HTERT RPE-1 (cell line): ENCODE results near the gene NKAPL.

Experiments used
- in situ Hi-C: fragments of 300-500 bp; cut with MboI; formaldehyde crosslinking; loops from 4 replicates; pipeline ENCODE4 v1.14.3; 2020; ENCODE audit warnings: low sequenced_read_pairs

NKAPL gene

DNA sequence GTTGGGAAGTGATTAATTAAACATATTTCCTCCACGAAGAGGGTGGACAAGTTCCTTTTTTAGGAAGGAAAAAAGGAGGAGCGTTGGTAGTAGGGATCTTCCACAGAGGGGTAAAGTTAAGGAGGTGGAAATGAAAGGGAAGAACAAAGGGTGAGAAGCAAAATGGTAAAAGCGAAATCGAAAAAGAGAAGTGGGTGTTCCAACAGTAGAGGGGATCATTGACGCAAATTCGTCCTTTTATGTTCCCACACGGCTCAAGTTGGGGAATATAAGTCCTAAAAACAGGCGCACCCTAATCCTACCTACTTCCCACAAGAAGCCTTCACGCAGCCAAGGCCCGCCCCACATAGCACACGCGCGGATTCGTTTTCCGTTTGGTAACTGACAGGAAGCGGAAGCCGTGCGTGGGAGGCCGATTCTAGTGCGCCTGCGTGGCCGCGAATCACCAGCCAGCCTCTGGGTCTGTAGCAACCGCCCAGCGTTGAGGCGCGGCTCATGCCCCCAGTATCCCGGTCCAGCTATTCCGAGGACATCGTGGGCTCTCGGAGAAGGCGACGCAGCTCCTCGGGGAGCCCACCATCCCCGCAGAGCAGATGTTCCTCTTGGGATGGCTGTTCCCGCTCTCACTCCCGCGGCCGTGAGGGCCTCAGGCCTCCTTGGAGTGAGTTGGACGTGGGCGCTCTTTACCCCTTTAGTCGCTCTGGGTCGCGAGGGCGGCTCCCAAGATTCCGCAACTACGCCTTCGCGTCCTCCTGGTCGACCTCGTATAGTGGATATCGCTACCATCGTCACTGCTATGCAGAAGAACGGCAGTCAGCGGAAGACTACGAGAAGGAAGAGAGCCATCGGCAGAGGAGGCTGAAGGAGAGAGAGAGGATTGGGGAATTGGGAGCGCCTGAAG, at the start of gene NKAPL:
Gene NKAPL, plus strand, starts transcription at position 421 of the 901 bp plus-strand sequence. Its CDS starts 75 bp downstream, at position 496.
- in situ Hi-C loops = no loop called here

DNA sequence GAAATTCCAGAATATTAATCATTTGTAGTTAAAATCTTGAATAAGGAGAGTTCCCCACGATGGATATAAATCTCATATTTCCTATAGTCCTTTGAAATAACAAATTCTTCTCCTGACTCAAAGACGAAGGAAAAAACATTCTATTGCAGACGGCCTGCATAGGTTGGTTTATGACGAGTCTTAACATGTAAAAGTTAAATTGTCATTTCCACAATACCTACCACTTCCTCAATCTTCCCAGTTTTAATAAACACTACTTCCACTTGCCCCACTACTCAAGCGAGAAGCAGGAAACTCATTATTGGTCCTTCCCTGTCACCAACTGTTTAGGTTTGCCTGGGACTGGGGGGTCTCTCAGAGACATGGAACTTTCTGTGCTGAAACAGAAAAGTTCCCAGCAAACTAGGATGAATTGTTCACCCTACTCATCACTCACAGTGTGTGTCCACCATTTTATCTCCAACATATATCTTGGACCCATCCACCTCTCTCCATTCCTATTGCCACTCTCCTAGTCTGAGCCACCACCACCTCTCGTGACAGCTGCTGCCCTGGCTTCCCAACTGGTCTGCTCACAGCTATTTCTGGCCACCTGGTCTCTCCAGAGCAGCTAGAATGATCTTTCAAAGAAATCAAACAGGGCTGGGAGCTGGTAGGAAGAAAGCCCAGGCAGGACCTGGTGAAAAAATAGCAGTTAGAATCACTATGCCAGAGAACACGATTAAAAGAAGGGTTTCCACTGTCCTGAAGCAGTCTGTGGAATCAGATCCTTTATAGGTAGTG, 49.2 kb upstream of the NKAPL start:
- in situ Hi-C loops = no loop called here

DNA sequence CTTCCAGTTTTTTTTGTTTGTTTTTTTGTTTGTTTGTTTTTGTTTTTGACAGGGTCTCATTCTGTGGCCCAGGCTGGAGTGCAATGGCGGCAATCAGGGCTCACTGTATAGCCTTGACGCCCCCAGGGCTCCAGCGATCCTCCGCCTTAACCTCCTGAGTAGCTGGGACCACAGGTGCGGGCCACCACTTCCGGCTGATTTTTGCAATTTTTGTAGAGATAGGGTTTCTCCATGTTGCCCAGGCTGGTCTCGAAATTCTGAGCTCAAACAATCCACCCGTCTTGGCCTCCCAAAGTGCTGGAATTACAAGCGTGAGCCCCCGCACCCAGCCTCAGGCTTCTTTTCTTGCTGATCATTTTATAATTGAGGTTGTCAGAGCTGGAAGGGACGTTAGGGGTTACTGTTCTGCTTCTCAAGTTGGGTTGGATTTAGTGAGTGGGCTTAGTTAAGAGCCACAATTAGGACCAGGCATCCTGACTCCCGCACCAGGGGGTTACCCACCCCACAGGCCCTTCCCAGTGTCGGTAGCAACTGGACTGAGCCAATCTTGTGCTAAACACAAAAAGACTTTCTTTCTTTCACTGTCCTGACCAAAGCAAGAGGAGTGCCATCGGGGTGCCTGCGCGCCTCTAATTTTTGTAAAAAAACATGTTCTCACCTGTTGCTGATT, 47.1 kb upstream of the NKAPL start:
- in situ Hi-C loops = no loop called here

DNA sequence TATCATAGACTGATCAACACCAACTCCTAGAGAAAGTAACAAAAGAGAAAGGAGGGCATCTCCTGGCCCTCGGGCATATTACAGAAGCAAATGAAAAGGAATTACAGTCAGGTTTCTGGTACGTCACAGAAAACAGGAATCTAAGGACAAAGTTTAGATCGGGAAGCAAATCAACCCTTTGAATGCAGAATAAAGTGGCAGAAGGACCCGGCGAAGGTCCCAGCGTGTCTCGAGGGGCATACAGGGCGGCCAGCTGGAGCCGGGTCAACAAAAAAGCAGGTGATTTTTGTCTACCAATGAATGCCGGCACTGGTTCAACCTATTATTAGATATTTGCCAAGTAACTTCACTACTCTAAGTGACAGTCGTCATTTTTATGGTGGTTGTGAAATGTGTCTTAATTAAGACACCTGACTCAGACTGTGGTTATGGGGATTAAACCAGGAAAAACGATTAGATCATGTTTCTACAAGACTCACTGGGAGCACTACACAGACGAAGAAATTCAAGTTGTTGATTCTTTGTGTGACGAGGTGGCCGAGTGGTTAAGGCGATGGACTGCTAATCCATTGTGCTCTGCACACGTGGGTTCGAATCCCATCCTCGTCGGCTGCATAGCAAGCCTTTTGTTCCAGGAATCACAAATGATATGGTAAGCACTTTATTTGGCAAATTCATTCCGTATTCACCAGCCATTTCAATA, 46.4 kb upstream of the NKAPL start:
- in situ Hi-C loops = no loop called here

DNA sequence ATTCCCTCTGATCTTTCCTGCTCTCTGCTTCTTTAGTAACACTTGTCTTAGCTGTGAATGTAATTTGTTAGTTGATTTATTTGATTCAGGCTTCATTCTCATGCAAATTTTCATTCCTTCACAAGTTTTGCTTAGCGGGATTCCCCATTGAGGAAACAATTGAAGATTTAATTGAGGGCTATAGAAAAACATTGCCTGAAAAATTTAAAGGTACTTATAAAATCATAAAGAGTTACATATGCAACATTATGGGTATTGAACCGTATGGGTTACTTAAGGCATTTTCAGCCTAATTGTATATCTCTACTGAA, 45.9 kb upstream of the NKAPL start:
- in situ Hi-C loops = no loop called here

DNA sequence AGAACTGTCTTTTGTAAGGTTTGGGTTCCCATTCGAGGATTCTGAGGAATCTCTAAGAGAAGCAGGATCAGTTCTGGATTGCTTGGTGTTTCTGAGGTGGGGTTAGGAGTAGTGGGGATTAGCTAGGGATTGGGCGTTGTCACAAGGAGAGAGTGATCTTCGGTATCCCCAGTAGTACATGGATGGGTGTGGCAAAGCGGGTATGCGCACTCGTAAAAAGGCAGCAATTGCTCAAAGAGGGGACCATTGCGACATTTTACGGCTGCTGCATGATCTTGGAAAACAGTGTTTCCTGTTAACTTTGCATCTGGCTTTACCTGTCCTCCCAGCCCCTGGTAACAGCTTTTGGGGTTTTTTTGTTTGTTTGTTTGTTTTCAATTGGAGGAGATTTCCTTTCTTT, 43.7 kb upstream of the NKAPL start:
- in situ Hi-C loops = no loop called here

DNA sequence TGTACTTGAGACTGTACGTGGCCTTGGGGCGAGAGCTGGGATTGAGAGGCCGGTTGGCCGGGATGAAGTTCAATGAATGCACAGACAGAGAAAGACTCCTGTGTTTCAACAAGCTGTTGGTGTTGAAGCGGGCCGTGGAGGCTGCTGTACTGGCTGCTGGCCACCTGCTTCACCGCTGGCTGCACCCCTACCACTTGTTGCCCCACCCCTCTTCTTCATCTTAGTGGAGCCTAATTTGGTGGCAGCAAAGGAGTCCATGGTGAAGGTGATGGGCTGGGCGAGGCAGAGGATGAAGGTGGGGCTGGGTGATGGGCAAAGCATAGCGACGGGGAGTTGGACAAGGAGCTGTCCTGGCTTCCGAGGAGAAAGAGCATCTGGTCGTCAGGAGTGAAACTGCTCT, 41.2 kb upstream of the NKAPL start:
- in situ Hi-C loops = no loop called here

DNA sequence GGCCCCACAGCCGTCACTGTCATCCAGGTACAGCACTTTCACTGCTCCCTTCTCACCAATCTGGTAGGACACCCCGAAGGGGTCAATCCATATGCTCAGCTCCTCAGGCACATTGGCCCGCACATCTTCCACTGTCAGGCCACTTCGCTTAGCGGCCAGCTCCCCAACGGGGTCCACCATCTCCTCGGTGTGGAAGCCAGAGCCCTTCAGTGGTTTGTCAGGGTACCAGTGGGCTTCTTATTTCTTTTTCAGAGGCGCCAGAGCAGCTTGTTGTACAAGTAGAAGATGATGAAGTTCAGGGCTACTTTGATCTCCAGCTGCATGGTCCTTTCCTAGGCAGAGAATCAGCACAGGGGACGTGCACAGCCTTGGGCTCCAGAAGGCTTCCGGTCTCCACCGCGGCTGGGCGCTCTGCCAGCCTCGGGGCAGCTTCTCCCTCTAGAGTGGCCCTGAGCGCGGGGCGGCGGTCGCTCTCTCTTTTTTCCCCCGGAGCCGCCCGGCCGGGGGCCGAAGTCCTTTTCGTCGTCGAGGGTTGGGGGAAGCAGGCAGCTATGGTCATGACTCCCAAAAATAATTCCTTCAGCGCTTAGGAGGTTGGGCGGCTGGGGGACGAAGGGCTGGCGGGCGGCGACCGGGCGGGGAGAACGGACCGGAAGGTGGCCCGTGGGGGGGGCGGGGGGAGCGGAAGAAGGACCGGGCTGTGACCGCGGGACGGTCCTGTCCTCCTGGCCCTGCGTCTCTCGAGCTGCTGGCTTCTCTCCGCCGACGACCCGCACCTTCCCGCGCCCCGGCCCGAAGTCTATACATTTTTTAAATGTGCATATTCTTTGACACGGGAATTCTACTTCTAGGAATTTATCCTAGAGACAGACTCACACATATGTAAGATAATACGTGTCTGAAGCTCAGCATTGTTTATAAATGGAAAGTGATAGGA, 40.5 kb upstream of the NKAPL start:
- in situ Hi-C loops = no loop called here

DNA sequence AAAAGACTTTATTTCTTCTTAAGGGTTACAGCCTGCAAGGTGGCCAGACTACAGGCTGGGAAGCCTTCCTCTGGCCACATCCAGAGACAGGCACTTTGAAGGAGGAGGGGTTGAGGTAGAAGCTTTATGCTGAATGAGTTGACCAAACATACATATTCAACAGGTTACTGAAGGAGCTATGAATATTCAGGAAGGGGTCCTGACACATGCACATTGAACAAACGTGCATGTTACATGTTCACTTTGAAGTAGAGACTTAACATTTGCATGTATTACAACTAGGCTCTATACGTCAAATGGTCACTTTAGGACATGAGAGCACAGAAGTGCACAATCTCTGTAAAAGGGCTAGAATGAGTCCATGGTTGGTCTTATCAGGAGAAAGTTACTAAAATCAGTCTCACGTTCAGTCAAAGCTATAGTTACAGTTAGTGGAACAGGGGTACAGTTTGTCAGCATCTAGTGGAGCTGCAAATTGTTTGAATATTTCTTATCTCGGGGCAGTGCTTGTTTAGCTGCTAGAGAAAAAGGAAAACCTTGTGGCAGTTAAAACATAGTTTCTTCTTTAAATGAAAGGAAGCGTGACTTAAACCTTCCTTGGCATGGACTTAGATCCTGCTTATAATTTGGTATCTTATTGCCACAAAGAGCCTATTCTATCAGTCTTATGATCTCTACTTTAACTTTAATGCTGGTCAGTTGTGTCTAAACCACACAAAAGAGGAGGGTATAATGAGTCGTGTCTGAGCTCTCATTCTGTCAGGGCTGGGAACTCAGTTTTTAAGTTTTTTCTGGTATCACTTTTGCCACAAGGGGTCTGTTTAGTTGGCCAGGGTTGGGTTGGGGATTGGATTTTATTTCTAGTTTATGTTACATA, 38.6 kb upstream of the NKAPL start:
- in situ Hi-C loops = no loop called here

DNA sequence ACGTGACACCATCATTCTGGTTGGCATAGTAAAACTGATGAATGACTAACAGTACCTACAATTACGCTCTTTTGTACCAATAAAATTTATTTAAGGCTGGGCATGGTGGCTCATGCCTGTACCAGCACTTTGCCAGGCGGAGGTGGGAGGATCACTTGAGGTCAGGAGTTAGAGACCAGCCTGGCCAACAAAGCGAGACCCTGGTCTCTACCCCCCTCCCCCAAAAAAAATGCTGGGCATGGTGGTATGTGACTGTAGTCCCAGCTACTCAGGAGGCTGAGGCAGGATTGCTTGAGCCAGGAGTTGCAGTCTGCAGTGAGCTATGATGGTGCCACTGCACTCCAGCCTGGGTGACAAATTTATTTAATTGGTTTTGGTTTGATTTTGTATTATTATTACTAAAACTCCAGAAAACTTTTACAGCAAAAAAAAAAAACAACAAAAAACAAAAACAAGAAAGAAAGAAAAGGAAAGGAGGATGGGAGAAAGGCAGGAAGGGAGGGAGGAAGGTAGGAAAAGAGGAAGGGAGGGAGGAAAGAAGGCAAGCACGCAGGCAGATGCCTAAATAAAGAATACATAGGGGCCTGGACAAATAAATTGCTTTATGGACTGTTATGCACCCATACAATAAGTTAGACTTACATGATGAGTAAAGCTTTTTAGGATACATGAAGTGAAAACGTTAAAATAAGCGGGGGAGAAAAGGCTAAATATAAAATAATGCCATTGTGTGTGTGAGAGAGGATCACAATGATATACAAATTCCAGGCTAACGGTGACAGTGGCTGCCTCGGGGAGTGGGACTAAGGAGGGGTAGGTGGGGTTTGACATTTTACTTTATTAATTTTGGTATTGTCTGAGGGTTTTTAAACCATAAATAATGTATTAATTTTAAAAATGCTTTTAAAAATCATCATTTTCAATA, 34.7 kb upstream of the NKAPL start:
- in situ Hi-C loops = no loop called here

DNA sequence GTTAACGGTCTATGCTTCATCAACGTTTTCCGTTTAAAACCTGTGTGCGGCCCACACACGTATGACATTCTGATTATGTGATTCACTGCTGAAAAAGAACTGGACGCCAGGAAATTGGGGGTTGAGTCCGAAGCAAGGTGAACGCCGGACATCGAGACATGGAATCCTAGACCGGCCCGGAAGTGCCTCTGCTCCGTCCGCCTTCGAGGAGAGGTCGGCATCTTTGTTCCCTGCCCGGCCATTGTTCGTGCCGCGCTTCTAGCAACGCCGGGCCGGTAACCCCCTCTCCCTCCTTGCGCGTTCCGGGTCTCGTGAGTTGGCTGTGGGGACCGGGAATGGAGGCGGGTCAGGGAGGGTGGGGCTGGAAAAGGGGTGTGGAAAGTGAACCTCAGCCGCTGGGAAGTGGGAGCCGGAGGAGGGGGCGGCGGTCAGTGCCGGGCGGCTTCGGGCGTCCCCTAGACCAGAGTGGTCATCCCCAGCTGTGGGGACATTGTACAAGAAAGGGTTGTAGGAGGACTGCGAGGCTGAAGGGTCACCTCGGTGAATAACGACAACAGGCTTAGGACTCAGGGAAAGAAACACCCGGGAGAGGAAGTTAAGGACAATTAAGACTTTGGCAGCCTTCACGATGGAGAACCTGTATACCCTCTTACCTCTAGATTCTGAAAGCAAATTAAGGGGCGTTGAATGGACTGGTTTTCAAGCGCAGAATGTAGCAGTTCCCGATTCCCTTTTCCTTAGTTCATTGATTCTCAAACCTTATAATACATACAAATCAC, 33.9 kb upstream of the NKAPL start, which contains the start of gene ZSCAN9:
Gene ZSCAN9, plus strand, starts transcription at position 220 of the 779 bp plus-strand sequence. CDS start 1,810 bp downstream, outside the sequence.
- in situ Hi-C loops = no loop called here

DNA sequence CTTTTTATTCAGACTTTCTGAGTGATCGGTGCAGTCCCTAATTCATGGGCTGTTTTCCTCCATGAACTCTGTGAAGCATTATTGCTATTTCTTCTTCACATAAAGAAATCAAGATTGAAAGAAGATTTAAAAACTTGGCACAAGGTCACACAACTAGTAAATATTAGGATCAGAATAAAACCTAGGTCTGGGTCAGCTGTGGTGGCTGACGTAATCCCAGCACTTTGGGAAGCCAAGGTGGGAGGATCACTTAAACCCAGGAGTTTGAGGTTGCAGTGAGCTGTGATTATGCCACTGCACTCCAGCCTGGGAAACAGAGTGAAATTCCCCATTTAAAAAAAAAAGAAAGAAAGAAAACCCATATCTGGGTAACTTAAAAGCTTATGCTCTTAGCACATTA, 32.6 kb upstream of the NKAPL start:
- in situ Hi-C loops = no loop called here

DNA sequence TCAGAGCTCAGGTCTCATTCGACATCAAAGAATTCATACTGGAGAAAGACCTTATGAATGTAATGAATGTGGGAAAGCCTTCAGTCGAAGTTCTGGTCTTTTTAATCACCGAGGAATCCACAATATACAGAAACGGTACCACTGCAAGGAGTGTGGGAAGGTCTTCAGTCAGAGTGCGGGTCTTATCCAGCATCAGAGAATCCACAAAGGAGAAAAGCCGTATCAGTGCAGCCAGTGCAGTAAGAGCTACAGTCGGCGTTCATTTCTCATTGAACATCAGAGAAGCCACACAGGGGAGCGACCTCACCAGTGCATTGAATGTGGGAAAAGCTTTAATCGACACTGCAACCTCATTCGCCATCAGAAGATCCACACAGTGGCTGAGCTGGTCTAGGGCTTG, 26.3 kb upstream of the NKAPL start:
- in situ Hi-C loops = no loop called here

DNA sequence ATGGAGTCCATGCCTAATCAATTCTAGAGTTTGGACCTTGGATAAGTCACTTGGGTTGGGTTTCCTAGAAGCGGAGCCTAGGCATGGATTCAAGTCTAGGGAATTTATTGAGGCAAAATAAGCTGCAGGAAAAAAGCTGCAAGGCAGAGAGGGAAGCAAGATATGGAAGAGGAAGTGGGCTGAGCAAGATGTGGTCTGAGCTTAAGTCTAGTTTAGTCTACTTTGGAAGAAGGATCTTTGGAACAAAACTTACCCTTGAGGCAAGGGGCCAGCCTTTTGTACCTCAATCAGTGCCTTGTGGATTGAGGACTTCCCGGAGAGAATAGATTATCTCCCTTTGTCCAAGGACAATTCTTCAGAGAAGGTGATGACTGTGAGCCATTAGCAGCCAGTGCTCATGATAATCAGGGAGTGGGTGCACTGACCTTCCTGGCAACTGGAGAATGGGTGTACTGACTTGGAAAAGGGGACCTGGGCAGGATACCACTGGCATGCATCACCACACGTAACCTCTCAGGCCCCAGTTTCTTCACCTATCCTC, 23.1 kb upstream of the NKAPL start:
- in situ Hi-C loops = no loop called here

DNA sequence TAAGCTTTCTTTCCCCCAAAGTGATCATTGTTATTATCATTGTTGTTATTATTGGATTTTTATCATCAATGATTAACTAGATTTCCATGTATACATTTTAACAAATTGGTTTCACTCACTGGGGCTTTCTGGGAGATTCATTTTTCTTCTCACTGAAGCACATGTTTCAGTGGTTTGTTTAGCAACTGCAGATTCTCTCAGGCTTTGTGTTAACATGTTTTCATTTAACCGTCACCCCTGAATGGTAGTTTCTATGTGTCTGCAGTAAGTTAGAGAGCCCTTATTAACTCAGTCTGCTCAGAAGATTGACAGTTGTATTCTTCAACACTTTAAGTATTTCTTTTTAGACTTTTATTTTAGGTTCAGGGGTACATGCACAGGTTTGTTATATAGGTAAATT, 19.5 kb upstream of the NKAPL start:
- in situ Hi-C loops = no loop called here

DNA sequence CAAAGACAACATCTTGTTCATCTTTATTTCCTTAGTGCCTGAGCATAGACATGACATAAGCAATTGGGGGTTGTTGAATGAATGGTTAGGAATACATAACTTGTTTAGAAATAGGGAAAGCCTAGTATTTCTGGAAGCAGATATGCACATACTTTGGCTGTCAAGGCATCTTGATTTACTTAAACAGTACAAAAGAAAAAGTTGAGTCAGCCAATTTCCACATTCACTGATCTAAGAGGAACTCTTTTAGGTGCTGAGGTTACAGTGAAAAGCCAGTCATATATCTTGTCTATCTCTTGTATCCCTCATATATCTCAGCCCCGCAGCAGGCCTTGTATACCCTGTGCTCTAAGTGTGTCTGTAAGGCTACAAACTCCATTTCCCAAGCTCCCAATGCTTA, 18.6 kb upstream of the NKAPL start:
- in situ Hi-C loops = no loop called here

DNA sequence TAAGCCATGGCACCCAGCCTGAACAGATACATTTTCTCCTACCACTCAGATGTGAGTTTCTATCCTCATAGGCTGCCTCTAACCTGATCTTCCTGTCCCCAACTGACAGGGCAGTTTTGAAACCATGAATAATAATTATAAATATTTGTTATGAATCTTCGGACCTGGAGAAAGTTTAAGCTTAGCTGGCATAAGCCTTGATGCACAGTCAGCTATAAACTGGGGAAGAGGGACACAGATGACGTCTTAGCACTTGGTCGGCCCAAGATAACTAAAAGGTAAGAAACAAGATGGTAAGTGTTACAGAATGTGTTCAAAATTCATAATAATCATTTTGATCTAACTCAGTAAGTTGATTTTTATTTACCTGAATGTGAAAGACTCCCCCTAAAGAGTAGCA, 15.2 kb upstream of the NKAPL start:
- in situ Hi-C loops = no loop called here
